HG03342 (cell line): Measurements from ENCODE around the gene VAMP8.
"Not testable (repeated sequence)": the region's sequence is repeated elsewhere in the genome, so short reads cannot be mapped to it uniquely, and the experiment has no call there.

ENCODE experiments used
- ATAC-seq: cut with Tn5 transposase; IDR thresholded peaks from one replicate; pipeline ENCODE4 v1.9.1; 2021; ENCODE audit warnings: mild to moderate bottlenecking, moderate library complexity; ENCODE audit not compliant: unreplicated experiment

VAMP8 gene

GRCh38 chr2:85579266-85579935, 2.0 kb downstream of the VAMP8 start:
- no peak for ATAC-seq

GRCh38 chr2:85580206-85580605, 2.8 kb downstream of the VAMP8 start:
- ATAC-seq = no peak

DNA sequence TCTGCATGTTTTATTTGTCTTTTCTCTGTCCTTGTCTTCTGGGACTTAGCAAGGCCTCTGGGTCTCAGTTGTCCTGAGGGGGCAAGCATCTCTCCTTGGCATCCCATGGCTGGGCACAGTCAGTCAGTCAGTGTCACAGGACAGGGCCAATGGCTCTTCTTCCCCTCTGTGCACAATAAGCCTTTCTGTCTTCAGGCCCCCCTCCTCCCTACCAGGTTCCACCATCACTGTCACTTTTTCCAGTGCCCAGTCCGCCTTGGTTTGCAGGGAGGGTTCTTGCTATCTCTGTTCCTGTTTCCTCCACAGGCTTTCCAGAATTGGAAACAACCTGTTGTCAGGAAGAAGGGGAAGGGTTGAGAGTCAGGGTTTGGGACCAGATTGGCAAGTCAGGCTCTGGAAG, 5.1 kb downstream of the VAMP8 start:
- no peak for ATAC-seq

DNA sequence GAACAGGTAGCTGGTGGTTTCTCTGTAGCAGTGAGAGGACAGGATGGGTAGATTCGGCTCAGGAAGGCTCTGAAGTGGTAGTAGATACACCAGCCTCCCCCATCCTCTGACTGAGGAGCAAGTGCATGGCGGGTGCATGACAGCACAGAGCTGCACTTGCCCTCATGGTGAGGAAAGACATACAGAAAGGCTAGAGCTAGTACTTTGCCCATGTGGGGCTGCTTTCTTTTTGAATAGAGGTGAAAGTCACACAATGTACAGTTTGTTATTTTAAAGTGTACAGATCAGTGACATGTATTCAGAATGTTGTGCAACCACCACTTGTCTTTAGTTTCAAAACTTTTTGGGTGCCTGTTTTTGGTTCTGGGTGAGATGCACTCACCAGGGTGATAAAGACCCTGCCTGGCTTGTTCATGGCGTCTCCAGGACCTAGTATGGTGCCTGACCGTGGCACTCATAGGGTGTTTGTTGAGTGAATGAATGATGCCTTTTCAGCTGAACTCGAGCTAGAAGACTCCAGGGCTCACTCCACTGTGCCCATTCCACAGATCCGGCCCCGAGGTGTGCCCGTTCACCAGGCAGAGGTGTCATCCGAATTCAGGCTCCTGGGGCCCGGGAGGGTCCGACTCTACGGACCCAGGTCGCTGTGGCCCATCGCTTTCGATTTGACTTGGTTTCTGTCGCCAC, 6.4 kb downstream of the VAMP8 start:
- ATAC-seq = peak; percentile 61

DNA sequence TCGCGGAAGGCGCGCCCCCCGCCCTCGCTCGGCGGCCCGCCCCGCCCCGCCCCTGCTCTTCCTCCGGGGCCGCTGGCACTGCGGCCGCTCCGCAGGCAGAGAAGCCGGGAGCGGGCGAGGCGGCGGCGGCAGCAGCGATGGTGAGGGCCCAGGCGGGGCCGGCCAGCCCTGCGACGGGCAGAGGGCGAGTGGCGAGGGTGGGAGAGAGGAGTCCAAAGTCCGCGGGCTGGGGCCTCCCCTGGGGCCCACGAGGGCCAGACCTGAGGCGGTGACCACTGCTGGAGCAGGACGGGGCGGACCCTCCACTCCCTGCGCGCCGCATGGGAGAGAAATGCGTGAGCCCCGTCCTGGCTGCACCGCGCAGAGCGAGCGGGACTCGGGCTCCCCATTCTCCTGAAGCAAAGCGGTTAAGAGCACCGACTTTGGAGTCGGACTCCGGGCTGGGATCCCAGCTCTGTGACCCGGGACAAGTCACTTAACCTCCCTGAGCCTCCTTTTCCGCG, 7.0 kb downstream of the VAMP8 start, which contains the start of gene VAMP5:
VAMP5 (plus strand) TSS at position 78 of the 503 bp plus-strand sequence; CDS start at position 138, 60 bp downstream.
- peak; percentile 32 for ATAC-seq

DNA sequence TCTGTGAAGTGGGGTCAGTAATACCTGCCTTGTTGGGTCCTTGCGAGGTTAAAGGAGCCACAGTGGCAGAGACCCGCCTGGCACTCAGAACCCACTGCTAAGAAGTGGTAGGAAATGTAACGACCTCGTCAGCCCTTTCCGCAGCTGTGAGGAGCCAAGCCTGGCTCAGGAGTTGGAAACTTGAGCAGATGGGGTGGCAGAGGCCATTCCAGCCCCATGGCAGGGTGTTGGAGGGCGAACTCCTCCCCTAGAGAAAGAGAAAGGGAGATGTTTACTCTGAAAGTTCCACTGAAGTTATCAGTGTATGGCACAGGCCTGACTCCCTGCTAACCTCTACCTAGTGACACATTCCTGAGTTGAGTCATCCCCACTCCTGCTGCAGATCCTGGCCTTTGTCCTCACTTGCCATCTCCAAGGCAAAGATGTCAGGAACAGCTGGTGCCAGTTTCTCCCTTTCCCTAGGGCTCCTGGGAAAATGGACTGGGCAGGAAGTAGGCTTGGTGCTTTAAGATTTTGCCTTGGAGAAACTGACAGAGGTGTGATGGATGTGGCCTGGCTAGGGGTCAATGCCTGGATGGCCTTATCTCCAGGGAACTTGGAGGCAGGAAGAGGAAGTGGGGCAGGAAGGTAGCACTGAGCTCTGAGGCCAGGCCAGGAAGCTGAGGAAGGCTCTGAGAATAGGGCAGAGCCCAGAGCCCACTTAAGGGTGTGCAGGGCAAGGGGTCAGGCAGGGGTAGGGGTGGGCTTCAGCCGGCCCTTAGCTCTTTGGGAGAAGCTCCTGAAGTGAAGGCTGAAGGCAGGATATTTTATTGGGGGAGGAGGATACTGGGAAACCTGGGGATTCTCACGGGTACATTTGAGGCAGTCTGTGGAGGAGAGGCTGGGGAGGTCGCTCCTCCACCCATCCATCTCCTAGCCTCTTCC, 7.7 kb downstream of the VAMP8 start:
- ATAC-seq = peak; percentile 41

DNA sequence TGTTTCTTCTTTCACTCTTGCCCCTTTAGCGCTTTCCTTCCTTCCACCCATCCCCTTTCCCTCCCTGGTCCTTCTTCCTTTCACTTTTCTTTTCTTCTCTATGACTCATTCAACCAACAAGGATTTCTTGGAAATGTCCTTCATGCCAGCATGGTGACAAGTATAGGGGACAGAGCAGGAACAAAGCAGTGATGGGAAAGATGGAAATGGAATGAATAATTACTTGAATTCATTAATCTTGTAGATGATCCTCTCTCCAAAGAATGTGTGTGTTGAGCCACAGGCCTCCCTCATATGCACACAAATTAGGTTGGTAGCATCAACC, 8.4 kb downstream of the VAMP8 start:
- ATAC-seq = no peak

DNA sequence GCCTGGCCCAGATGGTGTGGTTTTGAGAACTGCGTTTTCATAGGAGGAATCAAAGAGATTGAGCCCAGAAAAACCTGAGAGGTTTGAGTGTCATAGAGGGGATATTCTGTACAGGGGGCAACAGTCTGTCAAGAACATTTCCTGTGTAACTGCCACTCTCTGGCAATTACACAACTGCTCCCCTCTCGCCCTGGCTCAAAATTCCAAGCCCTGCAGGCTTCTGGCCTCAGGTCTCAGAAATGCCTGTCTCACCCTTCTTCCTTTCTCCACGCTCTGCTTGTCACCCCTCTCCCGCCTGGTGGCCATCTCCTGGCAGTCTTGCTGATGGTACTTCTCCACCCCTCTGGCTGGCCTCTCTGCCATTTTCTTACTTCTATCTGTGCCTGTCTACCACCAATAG, 10.8 kb downstream of the VAMP8 start:
- ATAC-seq = no peak

DNA sequence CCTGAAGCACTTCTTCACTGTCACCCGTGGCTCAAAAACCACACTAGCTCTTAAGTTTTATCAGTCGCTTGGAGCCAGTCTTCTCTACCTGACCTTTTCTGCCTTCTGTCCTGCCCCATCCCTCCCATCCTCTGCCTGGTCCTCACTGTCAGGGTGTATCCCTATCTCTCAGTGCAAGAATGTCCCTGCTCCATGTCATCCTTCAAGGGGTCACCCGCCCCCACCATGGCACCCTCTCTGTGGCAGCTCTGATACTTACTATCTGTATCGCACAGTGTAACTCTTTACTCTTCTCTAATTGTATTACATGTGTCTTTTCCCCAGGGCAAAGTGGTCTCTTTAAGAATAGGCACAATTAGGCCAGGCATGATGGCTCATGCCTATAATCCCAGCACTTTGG, 11.3 kb downstream of the VAMP8 start:
- no peak for ATAC-seq

DNA sequence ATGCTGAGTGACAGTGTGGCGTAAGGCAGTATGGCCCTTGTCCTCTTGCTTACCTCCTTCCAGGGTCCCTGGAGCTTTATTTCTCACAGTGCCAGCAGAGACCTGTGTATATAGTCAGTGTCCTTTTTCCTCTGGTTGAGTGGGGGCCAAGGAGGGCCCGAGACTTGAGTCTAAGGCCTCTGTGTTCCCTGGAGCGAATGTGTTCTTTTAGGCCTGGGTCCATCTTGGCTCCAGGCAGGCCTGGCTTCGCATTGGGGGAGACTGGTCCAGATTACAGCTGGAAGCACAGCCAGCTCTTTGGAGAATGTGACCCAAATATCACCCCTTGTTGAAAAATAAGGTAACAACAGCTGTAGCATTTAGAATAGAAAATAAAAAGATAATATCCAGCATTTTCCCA, 11.8 kb downstream of the VAMP8 start:
- no peak for ATAC-seq

DNA sequence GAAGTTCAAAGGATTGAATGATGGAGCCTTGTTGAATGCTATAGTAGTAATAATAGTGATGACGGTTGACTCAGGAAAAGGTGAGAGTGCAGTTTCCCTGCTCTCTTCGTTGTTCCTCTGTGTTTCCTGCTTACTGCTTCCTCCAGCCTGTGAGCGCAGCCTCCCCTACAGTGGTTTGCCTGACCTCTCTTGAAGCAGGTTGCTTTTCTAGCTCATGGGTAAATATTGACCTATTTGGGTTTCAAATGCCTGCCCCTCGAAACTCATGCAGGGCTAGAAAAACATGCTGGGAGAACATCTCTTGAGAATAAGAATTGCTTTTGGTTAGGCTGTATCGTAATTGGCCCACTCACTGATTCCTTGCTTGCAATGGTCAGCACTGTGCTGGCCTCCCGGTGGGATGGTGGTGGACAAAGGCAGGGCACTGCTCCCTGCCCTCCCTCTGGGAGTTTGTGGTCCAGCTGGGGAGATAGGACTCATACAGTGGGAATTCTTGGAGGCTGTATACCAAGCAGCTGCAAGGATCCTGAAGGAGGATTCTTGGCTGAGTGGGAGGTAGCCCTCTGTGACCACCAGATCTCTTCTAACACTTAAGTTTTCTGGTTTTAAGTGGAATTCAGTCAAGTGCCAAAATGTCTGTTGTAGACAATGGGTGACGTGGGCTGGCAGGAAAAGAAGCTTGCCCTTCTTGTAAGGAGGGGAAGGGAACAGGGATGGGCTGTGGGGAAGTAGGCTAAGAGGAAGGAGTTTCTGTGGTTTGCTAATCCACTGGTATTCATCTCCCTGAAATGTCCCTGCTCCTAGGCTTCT, 12.8 kb downstream of the VAMP8 start:
- ATAC-seq = no peak

GRCh38 chr2:85590950-85591349, 13.6 kb downstream of the VAMP8 start:
- no peak for ATAC-seq

DNA sequence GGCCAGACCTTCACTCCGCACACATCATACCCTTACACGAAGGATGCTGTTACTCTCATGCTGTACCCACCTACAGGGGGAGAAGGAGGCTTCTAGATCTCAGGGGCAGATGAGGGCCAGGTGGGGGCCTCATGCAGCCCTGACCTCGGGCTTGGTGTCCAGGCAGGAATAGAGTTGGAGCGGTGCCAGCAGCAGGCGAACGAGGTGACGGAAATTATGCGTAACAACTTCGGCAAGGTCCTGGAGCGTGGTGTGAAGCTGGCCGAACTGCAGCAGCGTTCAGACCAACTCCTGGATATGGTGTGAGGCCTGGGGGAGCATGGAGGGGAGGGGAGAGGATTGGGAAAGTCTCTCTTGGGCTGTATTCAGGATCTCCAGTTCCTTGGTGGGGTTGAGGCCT, 14.2 kb downstream of the VAMP8 start:
- no peak for ATAC-seq

- ATAC-seq = not testable (repeated sequence)
Observed at GRCh38 chr2:85592299-85592698, 14.9 kb downstream of the VAMP8 start.

- no peak for ATAC-seq
Observed at GRCh38 chr2:85593023-85593422, 15.6 kb downstream of the VAMP8 start.

GRCh38 chr2:85594715-85595300, 17.4 kb downstream of the VAMP8 start:
- no peak for ATAC-seq

DNA sequence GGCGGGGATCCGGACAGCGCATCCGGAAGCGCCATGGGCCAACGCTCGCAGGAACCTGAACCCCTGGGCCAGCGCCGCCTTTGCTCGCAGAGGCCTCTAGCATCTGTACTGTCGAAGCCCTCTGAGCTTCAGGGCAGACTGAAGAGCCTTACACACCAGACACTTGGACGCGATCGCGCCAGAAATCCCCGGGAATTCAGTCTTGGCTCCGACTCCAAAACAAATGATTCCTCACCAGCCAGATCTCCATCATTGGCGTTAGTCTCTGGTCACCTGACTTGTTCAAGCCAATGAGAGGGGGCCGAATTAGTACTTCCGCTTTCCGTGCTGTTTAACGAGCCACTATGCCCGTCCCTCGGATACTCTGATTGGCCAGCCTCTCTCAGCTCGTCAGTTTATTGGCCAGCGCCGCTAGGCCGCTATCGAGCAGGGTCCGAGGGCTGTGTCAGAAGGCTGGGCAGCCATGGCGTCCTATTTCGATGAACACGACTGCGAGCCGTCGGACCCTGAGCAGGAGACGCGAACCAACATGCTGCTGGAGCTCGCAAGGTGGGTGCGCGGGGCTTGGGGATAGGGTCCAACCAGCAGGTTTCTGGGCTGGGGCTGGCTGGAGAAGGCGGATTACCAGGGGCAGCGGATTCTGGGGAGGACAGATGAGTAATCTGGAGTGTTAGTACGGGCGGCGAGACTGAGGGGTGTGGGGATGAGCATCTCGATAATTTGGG, 18.1 kb downstream of the VAMP8 start, which contains the start of gene RNF181:
RNF181 (plus strand) TSS at position 445 of the 725 bp plus-strand sequence; CDS start at position 464, 19 bp downstream.
- ATAC-seq = peak; percentile 99

DNA sequence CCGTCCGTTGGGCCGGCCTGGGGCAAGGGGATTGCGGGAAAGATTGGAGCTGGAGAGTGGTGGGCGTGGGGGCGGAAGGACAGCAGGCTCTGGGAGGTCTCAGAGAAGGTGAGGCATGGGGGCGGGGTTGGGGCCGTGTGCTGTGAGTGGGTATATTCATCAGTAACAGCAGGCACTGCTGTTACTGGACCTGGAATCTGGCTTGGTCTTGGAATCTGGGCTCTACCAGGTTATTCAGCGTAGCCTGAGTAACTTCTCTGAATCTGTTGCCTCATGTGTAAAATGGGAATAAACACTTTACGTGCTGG, 18.6 kb downstream of the VAMP8 start:
- no peak for ATAC-seq

DNA sequence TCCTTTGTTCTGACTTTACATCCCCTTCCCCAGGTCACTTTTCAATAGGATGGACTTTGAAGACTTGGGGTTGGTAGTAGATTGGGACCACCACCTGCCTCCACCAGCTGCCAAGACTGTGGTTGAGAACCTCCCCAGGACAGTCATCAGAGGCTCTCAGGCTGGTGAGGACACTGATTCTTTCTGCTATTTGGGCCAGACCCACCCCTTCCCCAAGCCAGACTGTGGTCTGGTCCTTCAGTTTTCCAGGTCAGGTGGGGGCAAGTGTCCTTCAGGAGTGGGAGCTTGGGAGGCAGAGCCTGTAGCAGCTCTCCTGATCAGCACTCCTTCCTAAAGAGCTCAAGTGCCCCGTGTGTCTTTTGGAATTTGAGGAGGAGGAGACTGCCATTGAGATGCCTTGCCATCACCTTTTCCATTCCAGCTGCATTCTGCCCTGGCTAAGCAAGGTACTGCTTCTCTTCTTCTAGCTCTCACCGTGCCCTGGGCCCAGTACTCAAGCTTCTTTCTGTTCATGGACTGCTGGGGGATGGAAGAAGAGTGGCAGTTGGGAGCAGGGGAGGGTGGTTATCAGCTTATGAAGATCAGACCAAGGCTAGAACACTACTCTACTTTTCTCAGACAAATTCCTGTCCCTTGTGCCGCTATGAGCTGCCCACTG, 19.2 kb downstream of the VAMP8 start:
- ATAC-seq = no peak
